CD14-positive monocyte (primary cell): Measurements from ENCODE around the gene ZNF536. TPM values are rescaled to one million over a fixed set of nuclear protein-coding genes. Genes with fewer than 3 reads are reported as not detected.

Experiments used
- DNase-seq, 3 donors: peaks; one replicate each; pipeline ENCODE4 v3.0.0-alpha.2; 2011 to 2022
- H2AFZ ChIP-seq: 2 replicates; pipeline ENCODE4 v1.6.0; 2012; ENCODE audit warnings: mild to moderate bottlenecking, low read depth, low read length, inconsistent platforms; ENCODE audit not compliant: insufficient read depth, poor library complexity, severe bottlenecking
- H3K27ac ChIP-seq, 2 donors: 1 replicate in 1 of 2; 2 replicates in 1 of 2; pipeline ENCODE4 v1.5.1; 2012 to 2013; ENCODE audit warnings: low read length in 2 of 2, control low read depth in 1 of 2, inconsistent platforms in 1 of 2, low read depth in 1 of 2, mild to moderate bottlenecking in 1 of 2
- H3K27me3 ChIP-seq, 2 donors: one replicate each; pipeline versions ENCODE4 v1.6.0 to v1.6.1; 2011 to 2013; ENCODE audit warnings: low read length in 2 of 2; ENCODE audit not compliant: control insufficient read depth in 2 of 2, insufficient read depth in 2 of 2
- H3K36me3 ChIP-seq, 2 donors: replicated peaks in 1 of 2; 1 replicate in 1 of 2; 2 replicates in 1 of 2; pipeline versions ENCODE4 v1.5.1 to v1.6.1; 2012 to 2013; ENCODE audit warnings: low read length in 2 of 2, control low read depth in 1 of 2, inconsistent platforms in 1 of 2, mild to moderate bottlenecking in 1 of 2; ENCODE audit not compliant: insufficient read depth in 2 of 2, control insufficient read depth in 1 of 2
- H3K4me1 ChIP-seq, 2 donors: 1 replicate in 1 of 2; 2 replicates in 1 of 2; pipeline versions ENCODE4 v1.5.1 to v1.6.1; 2012 to 2013; ENCODE audit warnings: low read length in 2 of 2, control low read depth in 1 of 2, inconsistent platforms in 1 of 2, mild to moderate bottlenecking in 1 of 2, moderate library complexity in 1 of 2; ENCODE audit not compliant: insufficient read depth in 2 of 2, control insufficient read depth in 1 of 2
- H3K4me2 ChIP-seq: replicated peaks from 2 replicates; pipeline ENCODE3; 2012; ENCODE audit warnings: low read length, moderate library complexity, mild to moderate bottlenecking; ENCODE audit not compliant: poor library complexity, severe bottlenecking; ENCODE audit errors: extremely low read depth
- H3K4me3 ChIP-seq, 3 experiments: fragments of 200-600 bp in 1 of 3; sonication (generic) in 1 of 3; replicated peaks in 1 of 3; 1 replicate in 2 of 3; 2 replicates in 1 of 3; pipeline ENCODE4 v1.5.1; 2011 to 2013; ENCODE audit warnings: low read length in 3 of 3, mild to moderate bottlenecking in 3 of 3, control low read depth in 2 of 3, low read depth in 2 of 3, inconsistent platforms in 1 of 3, moderate library complexity in 1 of 3
- H3K79me2 ChIP-seq: 2 replicates; pipeline ENCODE4 v1.6.0; 2012; ENCODE audit warnings: mild to moderate bottlenecking, control low read depth, inconsistent platforms, low read length, moderate library complexity; ENCODE audit not compliant: insufficient read depth
- H3K9ac ChIP-seq: 2 replicates; pipeline ENCODE4 v1.6.0; 2017; ENCODE audit warnings: low read length, mild to moderate bottlenecking; ENCODE audit not compliant: insufficient read depth, poor library complexity, severe bottlenecking
- H3K9me3 ChIP-seq, 2 donors: replicated peaks in 1 of 2; 1 replicate in 1 of 2; 2 replicates in 1 of 2; pipeline versions ENCODE4 v1.5.1 to v1.6.1; 2012 to 2013; ENCODE audit warnings: low read length in 2 of 2, control low read depth in 1 of 2; ENCODE audit not compliant: control insufficient read depth in 1 of 2, insufficient read depth in 1 of 2
- H4K20me1 ChIP-seq: 2 replicates; pipeline ENCODE4 v1.6.0; 2012; ENCODE audit warnings: mild to moderate bottlenecking, low read length, control low read depth, moderate library complexity; ENCODE audit not compliant: insufficient read depth
- H3K27ac Mint-ChIP-seq, 7 donors: one replicate each; pipeline ENCODE4 v1.8.0; 2020; ENCODE audit warnings: mild to moderate bottlenecking in 7 of 7, mixed read lengths in 7 of 7, moderate library complexity in 6 of 7, inconsistent platforms in 2 of 7
- H3K27me3 Mint-ChIP-seq, 3 donors: one replicate each; pipeline ENCODE4 v1.8.0; 2021 to 2022; ENCODE audit warnings: low read depth in 3 of 3, mild to moderate bottlenecking in 3 of 3, mixed read lengths in 3 of 3, moderate library complexity in 3 of 3, inconsistent platforms in 1 of 3
- H3K36me3 Mint-ChIP-seq, 2 donors: one replicate each; pipeline ENCODE4 v1.8.0; 2020; ENCODE audit warnings: mixed read lengths in 2 of 2, inconsistent platforms in 1 of 2, mild to moderate bottlenecking in 1 of 2
- H3K4me1 Mint-ChIP-seq: one replicate; pipeline ENCODE4 v1.8.0; 2020; ENCODE audit warnings: mild to moderate bottlenecking, mixed read lengths
- H3K4me3 Mint-ChIP-seq, 2 donors: one replicate each; pipeline ENCODE4 v1.8.0; 2020; ENCODE audit warnings: mild to moderate bottlenecking in 2 of 2, mixed read lengths in 2 of 2, moderate library complexity in 1 of 2
- H3K9me3 Mint-ChIP-seq, 7 donors: one replicate each; pipeline ENCODE4 v1.8.0; 2020 to 2022; ENCODE audit warnings: mixed read lengths in 7 of 7, mild to moderate bottlenecking in 6 of 7, moderate library complexity in 6 of 7, inconsistent platforms in 2 of 7
- CTCF ChIP-seq: fragments of 200-600 bp; IDR thresholded peaks from one replicate; pipeline ENCODE4 v1.8.0; 2022; ENCODE audit warnings: antibody characterized with exemption, mild to moderate bottlenecking
- WGBS: methylation state at CpG from one replicate; pipeline ENCODE4 v1.1.5; 2013; ENCODE audit warnings: missing lambda C conversion rate; ENCODE audit not compliant: insufficient coverage; 5-methylcytosine and 5-hydroxymethylcytosine counted together
- intact Hi-C, 2 donors: fragments of 100-400 bp; cut with micrococcal nuclease; formaldehyde crosslinking; loops; one replicate each; pipeline versions ENCODE4 v1.15.0 to v1.15.1; 2023
- polyA plus RNA-seq, 3 donors: library from polyadenylated mRNA; depleted of rRNA in 1 of 3; unstranded in 2 of 3; stranded (reverse) in 1 of 3; fragments of 300-500 nt in 2 of 3; fragments of >200 nt in 1 of 3; fragmentation: Illumina TruSeq in 2 of 3; gene quantifications; 1 replicate in 2 of 3; 2 replicates in 1 of 3; pipeline ENCODE4 v1.2.3, GENCODE V29; 2012 to 2021

Gene ZNF536
- polyA plus RNA-seq, 3 donors: not detected

GRCh38 chr19:30498707-30499106 is 126.5 kb downstream of the ZNF536 start:
- H3K9me3 Mint-ChIP-seq: peaks cover 0 to 7% (median 0%) of the 10 kb centered on the region in 7 donors
- TF ChIP-seq CTCF: no peak
- H3K9ac ChIP-seq: no peak overlapping the region
- intact Hi-C loops: no loop called here
- H3K9me3 ChIP-seq: no peaks in the 10 kb centered on the region
- peaks cover 2 to 5% (median 4%) of the 10 kb centered on the region in 3 donors for H3K27me3 Mint-ChIP-seq
- no peak overlapping the region for H3K27ac ChIP-seq
- H3K4me1 Mint-ChIP-seq: no peaks in the 10 kb centered on the region
- no peak overlapping the region for H3K4me2 ChIP-seq
- H3K27ac Mint-ChIP-seq: no peak overlapping the region
- H3K4me3 ChIP-seq: no peak overlapping the region
- WGBS: 15% methylated on average over 8 of the region's 12 CpGs
- no peak for DNase-seq
- H4K20me1 ChIP-seq: no peaks in the 10 kb centered on the region
- H3K4me3 Mint-ChIP-seq: no peak overlapping the region
- no peak overlapping the region for H2AFZ ChIP-seq
- no peaks in the 10 kb centered on the region for H3K27me3 ChIP-seq
- H3K36me3 Mint-ChIP-seq: no peaks in the 10 kb centered on the region
- no peaks in the 10 kb centered on the region for H3K4me1 ChIP-seq
- no peaks in the 10 kb centered on the region for H3K36me3 ChIP-seq
- no peaks in the 10 kb centered on the region for H3K79me2 ChIP-seq

GRCh38 chr19:30504272-30504671 is 132.1 kb downstream of the ZNF536 start:
- Histone ChIP-seq H2AFZ (no peak overlapping the region), H4K20me1 (no peaks in the 10 kb centered on the region), H3K4me2 (no peak overlapping the region), H3K4me1 (no peaks in the 10 kb centered on the region), H3K4me3 (no peak overlapping the region), H3K9me3 (no peaks in the 10 kb centered on the region), H3K27me3 (no peaks in the 10 kb centered on the region), H3K27ac (no peak overlapping the region), H3K36me3 (no peaks in the 10 kb centered on the region), H3K9ac (no peak overlapping the region), H3K79me2 (no peaks in the 10 kb centered on the region)
- Mint-ChIP-seq H3K27me3 (peaks cover 4 to 7% (median 4%) of the 10 kb centered on the region in 3 donors), H3K36me3 (no peaks in the 10 kb centered on the region), H3K4me1 (no peaks in the 10 kb centered on the region), H3K9me3 (peaks cover 0 to 2% (median 0%) of the 10 kb centered on the region in 7 donors), H3K27ac (no peak overlapping the region), H3K4me3 (no peak overlapping the region)
- no peak for TF ChIP-seq CTCF
- intact Hi-C loops: no loop called here
- DNase-seq: no peak
